Measurements from ENCODE around the gene AIFM2. TPM values are rescaled to one million over a fixed set of nuclear protein-coding genes. Genes with fewer than 3 reads are reported as not detected.

AIFM2 gene
- total RNA-seq, 2 experiments from 2014 or later: 4.6 to 5.2 TPM

GRCh38 chr10:70146489-70147258 lies 14.0 kb upstream of the AIFM2 start, which contains the start of gene TYSND1:
TYSND1 (minus strand) TSS chr10:70146700; CDS start chr10:70146586, 114 bp downstream.
- no peaks in the 10 kb centered on the region for H3K9me3 Mint-ChIP-seq (ENCODE audit: low read depth)
- peak; percentile 97 for DNase-seq
- ATAC-seq: peak; percentile 92
- peak within 1 kb of the TSS; percentile 93 for H3K27ac Mint-ChIP-seq
- no peaks in the 10 kb centered on the region for H3K27me3 Mint-ChIP-seq
- peaks cover 32% of the 10 kb centered on the region for H3K4me1 Mint-ChIP-seq
- POLR2A ChIA-PET: interaction anchor here (0.6 to 2.3 kb wide), 18 partner anchors 9 to 1456 kb away, joined by 3 to 32 read pairs (median 4); partner anchors contain the start of genes EIF4EBP2, MACROH2A2 and SAR1A
- H3K36me3 Mint-ChIP-seq (ENCODE audit: low read depth): peaks cover 21% of the 10 kb centered on the region
- CTCF ChIA-PET: interaction anchor here (0.6 to 8.5 kb wide), 43 partner anchors 9 to 1696 kb away, joined by 3 to 74 read pairs (median 5); partner anchors contain the start of genes EIF4EBP2, PPA1 and SAR1A
- intact Hi-C loops (cut with DNase I, micrococcal nuclease): loop anchor here (1.0 to 10.0 kb wide), 11 partner anchors 15 to 671 kb away; partner anchors contain the start of genes PPA1 (in 2 of the 2), SAR1A (in 2 of the 2), EIF4EBP2 (in 1 of the 2) and LRRC20 (in 1 of the 2)
- H3K4me3 Mint-ChIP-seq: peak within 1 kb of the TSS; percentile 83

GRCh38 chr10:70145666-70146488 lies 13.3 kb upstream of the AIFM2 start:
- CTCF ChIA-PET: interaction anchor here (0.6 to 8.5 kb wide), 39 partner anchors 8 to 1697 kb away, joined by 3 to 74 read pairs (median 6); partner anchors contain the start of genes EIF4EBP2, PPA1 and SAR1A
- Mint-ChIP-seq H3K4me3 (peak overlapping the region; percentile 83), H3K36me3 (ENCODE audit: low read depth) (peaks cover 17% of the 10 kb centered on the region), H3K27me3 (no peaks in the 10 kb centered on the region), H3K27ac (peak overlapping the region; percentile 93), H3K4me1 (peaks cover 30% of the 10 kb centered on the region), H3K9me3 (ENCODE audit: low read depth) (no peaks in the 10 kb centered on the region)
- intact Hi-C loops (cut with DNase I, micrococcal nuclease): loop anchor here (1.0 to 10.0 kb wide), 11 partner anchors 15 to 671 kb away; partner anchors contain the start of genes PPA1 (in 2 of the 2), SAR1A (in 2 of the 2), EIF4EBP2 (in 1 of the 2) and LRRC20 (in 1 of the 2)
- ATAC-seq: peak; percentile 54
- POLR2A ChIA-PET: interaction anchor here (0.5 to 2.3 kb wide), 19 partner anchors 10 to 1456 kb away, joined by 3 to 32 read pairs (median 4); partner anchors contain the start of genes EIF4EBP2, MACROH2A2 and SAR1A
- peak; percentile 84 for DNase-seq

GRCh38 chr10:70145166-70145665 lies 12.6 kb upstream of the AIFM2 start:
- H3K27me3 Mint-ChIP-seq: no peaks in the 10 kb centered on the region
- H3K9me3 Mint-ChIP-seq (ENCODE audit: low read depth): no peaks in the 10 kb centered on the region
- H3K36me3 Mint-ChIP-seq (ENCODE audit: low read depth): peaks cover 13% of the 10 kb centered on the region
- DNase-seq (no peak), ATAC-seq (no peak)
- CTCF ChIA-PET: interaction anchor here (0.6 to 8.5 kb wide), 13 partner anchors 10 to 192 kb away, joined by 3 to 74 read pairs (median 9); partner anchors contain the start of gene PPA1
- POLR2A ChIA-PET: interaction anchor here (0.5 to 2.3 kb wide), 6 partner anchors 13 to 847 kb away, joined by 3 to 32 read pairs (median 8); partner anchors contain the start of genes EIF4EBP2 and SAR1A
- peaks cover 30% of the 10 kb centered on the region for H3K4me1 Mint-ChIP-seq
- peak overlapping the region; percentile 51 for H3K27ac Mint-ChIP-seq
- intact Hi-C loops (cut with DNase I, micrococcal nuclease): loop anchor here (5.0 to 10.0 kb wide), 3 partner anchors 57 to 672 kb away; partner anchors contain the start of gene SGPL1 (in 1 of the 2)
- peak overlapping the region; percentile 83 for H3K4me3 Mint-ChIP-seq

DNA sequence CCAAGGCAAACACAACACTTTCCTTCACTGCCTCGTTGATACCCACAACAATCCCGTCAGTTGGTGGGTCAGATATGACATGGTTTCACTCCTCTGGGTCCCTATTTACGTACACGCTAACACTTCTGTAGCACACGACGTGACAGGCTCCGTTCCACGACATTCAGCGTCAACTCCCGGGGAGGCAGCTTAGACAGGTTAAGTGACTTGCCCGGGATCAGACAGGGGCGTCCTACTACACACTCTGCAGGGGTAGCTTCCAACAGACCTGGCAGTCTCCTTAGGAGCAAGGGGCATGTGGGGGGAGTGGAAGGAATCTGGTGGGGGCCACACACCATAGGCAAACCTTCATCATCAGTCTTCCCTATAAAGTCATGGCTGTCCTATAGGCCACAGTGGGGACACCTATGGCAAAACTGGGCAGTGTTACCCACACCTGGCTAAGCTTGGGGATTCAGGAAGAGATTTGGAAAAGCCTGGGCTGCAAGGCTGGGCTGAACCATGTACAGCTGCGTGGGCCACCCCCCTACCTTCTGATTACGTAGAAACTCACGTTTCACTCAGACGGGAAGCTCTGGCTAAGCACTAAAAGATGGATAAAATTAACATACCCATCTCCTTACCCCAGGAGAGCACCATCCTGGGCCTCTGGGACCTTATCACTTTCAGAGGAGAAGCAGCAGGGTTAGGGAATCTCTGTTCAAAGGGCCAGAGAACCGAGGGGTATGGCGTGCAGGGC lies 11.9 kb upstream of the AIFM2 start:
- CTCF ChIA-PET: interaction anchor here (0.6 to 8.5 kb wide), 9 partner anchors 10 to 191 kb away, joined by 3 to 74 read pairs (median 6); partner anchors contain the start of gene PPA1
- H3K36me3 Mint-ChIP-seq (ENCODE audit: low read depth): peaks cover 7% of the 10 kb centered on the region
- POLR2A ChIA-PET: interaction anchor here (0.7 to 2.3 kb wide), 2 partner anchors 13 to 18 kb away, joined by 3 to 18 read pairs; no protein-coding TSS in a partner anchor
- peak overlapping the region; percentile 83 for H3K4me3 Mint-ChIP-seq
- no peak for ATAC-seq
- peak overlapping the region; percentile 3 for H3K27ac Mint-ChIP-seq
- intact Hi-C loops (cut with DNase I, micrococcal nuclease): loop anchor here (5.0 to 10.0 kb wide), 3 partner anchors 58 to 673 kb away; partner anchors contain the start of gene SGPL1 (in 1 of the 2)
- no peak for DNase-seq
- H3K9me3 Mint-ChIP-seq (ENCODE audit: low read depth): no peaks in the 10 kb centered on the region
- H3K4me1 Mint-ChIP-seq: peaks cover 30% of the 10 kb centered on the region
- H3K27me3 Mint-ChIP-seq: no peaks in the 10 kb centered on the region

GRCh38 chr10:70142555-70142954 lies 9.9 kb upstream of the AIFM2 start:
- CTCF ChIA-PET: no interaction called here
- Mint-ChIP-seq H3K27ac (no peak overlapping the region), H3K36me3 (ENCODE audit: low read depth) (peaks cover 3% of the 10 kb centered on the region), H3K9me3 (ENCODE audit: low read depth) (no peaks in the 10 kb centered on the region), H3K4me3 (no peak overlapping the region), H3K27me3 (no peaks in the 10 kb centered on the region), H3K4me1 (peaks cover 25% of the 10 kb centered on the region)
- no peak for DNase-seq
- ATAC-seq: no peak
- POLR2A ChIA-PET: no interaction called here
- intact Hi-C loops (cut with DNase I, micrococcal nuclease): loop anchor here in 1 of 2 experiments (10.0 kb wide), 1 partner anchor 222 kb away; no protein-coding TSS in a partner anchor

DNA sequence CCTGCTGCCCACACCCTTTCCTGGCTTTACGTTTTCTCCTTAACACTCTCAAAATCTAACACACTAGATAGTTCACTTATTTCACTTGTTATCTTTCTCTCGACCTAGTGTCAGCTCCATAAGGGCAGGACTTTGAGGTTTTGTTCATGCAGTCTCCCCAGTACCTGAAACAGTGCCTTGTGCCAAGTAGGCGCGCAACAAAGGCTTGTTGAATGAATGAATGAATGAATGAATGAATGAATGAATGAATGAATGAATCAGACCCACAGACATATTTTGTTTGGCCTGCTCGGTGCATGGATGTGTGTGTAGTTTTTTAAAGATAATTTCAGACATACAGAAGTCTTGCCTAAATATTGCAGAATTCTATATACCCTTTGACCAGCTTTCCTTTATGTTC lies 7.7 kb upstream of the AIFM2 start:
- no peaks in the 10 kb centered on the region for H3K27me3 Mint-ChIP-seq
- no peak for ATAC-seq
- CTCF ChIA-PET: interaction anchor here (0.7 to 1.8 kb wide), 4 partner anchors 25 to 291 kb away, joined by 3 to 6 read pairs (median 4); no protein-coding TSS in a partner anchor

GRCh38 chr10:70139997-70140250 lies 7.3 kb upstream of the AIFM2 start:
- Mint-ChIP-seq H3K4me1 (peaks cover 18% of the 10 kb centered on the region), H3K27ac (peak overlapping the region; percentile 17), H3K4me3 (no peak overlapping the region), H3K9me3 (ENCODE audit: low read depth) (no peaks in the 10 kb centered on the region), H3K27me3 (no peaks in the 10 kb centered on the region), H3K36me3 (ENCODE audit: low read depth) (peaks cover 5% of the 10 kb centered on the region)
- ATAC-seq (no peak), DNase-seq (no peak)
- intact Hi-C loops (cut with DNase I, micrococcal nuclease): loop anchor here in 1 of 2 experiments (10.0 kb wide), 1 partner anchor 225 kb away; no protein-coding TSS in a partner anchor
- CTCF ChIA-PET: interaction anchor here (1.6 to 1.8 kb wide), 2 partner anchors 24 to 38 kb away, joined by 4 to 6 read pairs; no protein-coding TSS in a partner anchor
- POLR2A ChIA-PET: no interaction called here

More for the DNA sequence above, 7.7 kb upstream of the AIFM2 start:
- POLR2A ChIA-PET: no interaction called here
- Mint-ChIP-seq H3K9me3 (ENCODE audit: low read depth) (no peaks in the 10 kb centered on the region), H3K36me3 (ENCODE audit: low read depth) (peaks cover 5% of the 10 kb centered on the region), H3K4me3 (no peak overlapping the region), H3K27ac (no peak overlapping the region), H3K4me1 (peaks cover 18% of the 10 kb centered on the region)
- DNase-seq: no peak
- intact Hi-C loops (cut with DNase I, micrococcal nuclease): loop anchor here in 1 of 2 experiments (10.0 kb wide), 1 partner anchor 225 kb away; no protein-coding TSS in a partner anchor

- POLR2A ChIA-PET: no interaction called here
- Mint-ChIP-seq H3K27ac (peak overlapping the region; percentile 17), H3K4me3 (no peak overlapping the region), H3K4me1 (peaks cover 13% of the 10 kb centered on the region), H3K9me3 (ENCODE audit: low read depth) (no peaks in the 10 kb centered on the region), H3K36me3 (ENCODE audit: low read depth) (peaks cover 5% of the 10 kb centered on the region), H3K27me3 (no peaks in the 10 kb centered on the region)
- intact Hi-C loops (cut with DNase I, micrococcal nuclease): no loop called here
- CTCF ChIA-PET: interaction anchor here (1.5 to 1.8 kb wide), 3 partner anchors 24 to 46 kb away, joined by 3 to 6 read pairs (median 4); no protein-coding TSS in a partner anchor
- no peak for ATAC-seq
- no peak for DNase-seq
Observed at GRCh38 chr10:70139151-70139996, 6.7 kb upstream of the AIFM2 start.
